Measurements from ENCODE around the gene RPL22L1. TPM values are rescaled to one million over a fixed set of nuclear protein-coding genes. Genes with fewer than 3 reads are reported as not detected.
"Not testable (repeated sequence)": the region's sequence is repeated elsewhere in the genome, so short reads cannot be mapped to it uniquely, and the experiment has no call there.

RPL22L1 gene
- total RNA-seq, 1 donor from 2014 or later: 323 TPM

DNA sequence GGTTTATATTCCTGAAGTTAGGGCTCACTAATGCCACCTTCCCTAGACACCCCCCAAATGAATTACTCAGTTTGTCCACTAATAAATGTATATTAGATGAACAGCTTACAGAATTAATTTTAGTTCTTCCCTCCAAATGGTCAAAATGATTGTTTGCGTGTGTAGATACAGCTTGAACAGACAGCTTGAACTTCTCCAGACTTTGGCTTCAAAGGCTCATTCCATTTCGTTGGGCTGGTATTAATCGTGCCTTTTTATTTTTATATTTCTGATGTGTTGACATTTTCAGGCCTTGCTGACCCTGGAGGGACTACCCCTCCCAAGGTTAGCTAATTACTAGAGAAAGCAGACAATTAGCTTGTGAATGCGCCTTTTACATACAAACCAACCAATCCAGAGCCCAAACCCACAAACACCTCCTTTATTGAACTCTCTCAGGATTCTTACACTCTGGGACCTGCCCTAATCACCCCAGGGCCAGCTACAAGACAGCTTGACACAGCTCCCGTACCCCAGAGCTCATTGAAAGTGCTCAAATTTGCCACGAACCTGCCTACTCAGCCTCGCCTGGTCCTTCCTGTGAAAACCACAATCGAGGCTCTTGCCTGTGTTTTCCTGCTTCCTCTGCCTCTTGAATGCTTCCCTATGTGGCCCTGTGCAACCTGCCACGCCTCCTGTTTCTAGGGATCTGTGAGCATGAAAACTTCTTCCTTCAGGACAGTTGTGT lies 40.3 kb downstream of the RPL22L1 start:
- Histone ChIP-seq H3K4me3 (ENCODE audit: low read depth, low read length) (no peak overlapping the region), H3K36me3 (ENCODE audit: control insufficient read depth, insufficient read depth, low read length) (no peaks in the 10 kb centered on the region), H3K27me3 (ENCODE audit: control insufficient read depth, insufficient read depth, low read length) (no peaks in the 10 kb centered on the region)
- no peak for DNase-seq (ENCODE audit: low read depth)
- TF ChIP-seq, protein P1, sequence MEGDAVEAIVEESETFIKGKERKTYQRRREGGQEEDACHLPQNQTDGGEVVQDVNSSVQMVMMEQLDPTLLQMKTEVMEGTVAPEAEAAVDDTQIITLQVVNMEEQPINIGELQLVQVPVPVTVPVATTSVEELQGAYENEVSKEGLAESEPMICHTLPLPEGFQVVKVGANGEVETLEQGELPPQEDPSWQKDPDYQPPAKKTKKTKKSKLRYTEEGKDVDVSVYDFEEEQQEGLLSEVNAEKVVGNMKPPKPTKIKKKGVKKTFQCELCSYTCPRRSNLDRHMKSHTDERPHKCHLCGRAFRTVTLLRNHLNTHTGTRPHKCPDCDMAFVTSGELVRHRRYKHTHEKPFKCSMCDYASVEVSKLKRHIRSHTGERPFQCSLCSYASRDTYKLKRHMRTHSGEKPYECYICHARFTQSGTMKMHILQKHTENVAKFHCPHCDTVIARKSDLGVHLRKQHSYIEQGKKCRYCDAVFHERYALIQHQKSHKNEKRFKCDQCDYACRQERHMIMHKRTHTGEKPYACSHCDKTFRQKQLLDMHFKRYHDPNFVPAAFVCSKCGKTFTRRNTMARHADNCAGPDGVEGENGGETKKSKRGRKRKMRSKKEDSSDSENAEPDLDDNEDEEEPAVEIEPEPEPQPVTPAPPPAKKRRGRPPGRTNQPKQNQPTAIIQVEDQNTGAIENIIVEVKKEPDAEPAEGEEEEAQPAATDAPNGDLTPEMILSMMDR (IDR thresholded peaks at IDR 0.05; ENCODE audit: insufficient read depth, low read length, poor library complexity, severe bottlenecking): no peak

DNA sequence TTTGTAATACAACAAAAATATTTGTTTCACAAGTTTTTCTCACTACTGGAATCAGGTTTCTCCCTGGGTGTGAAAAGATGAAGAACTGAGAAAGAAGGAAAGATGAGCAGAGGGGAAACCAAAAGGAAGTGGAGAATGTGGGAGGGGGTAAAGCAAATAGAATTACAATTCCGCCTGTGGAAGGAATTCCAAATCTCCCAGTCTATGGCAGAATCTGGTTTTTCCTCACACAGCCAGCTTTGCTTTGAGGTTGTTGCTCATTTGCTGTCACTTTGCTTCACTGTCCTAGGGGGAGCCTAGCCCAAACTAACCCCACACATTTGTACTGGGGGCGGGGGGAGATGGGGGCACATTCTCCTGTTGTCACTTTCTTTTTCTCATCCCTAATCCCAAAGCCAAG lies 43.9 kb downstream of the RPL22L1 start:
- DNase-seq (ENCODE audit: low read depth): no peak
- Histone ChIP-seq H3K36me3 (ENCODE audit: control insufficient read depth, insufficient read depth, low read length) (no peaks in the 10 kb centered on the region), H3K27me3 (ENCODE audit: control insufficient read depth, insufficient read depth, low read length) (no peaks in the 10 kb centered on the region), H3K4me3 (ENCODE audit: low read depth, low read length) (no peak overlapping the region)
- TF ChIP-seq, protein P1 (IDR thresholded peaks at IDR 0.05; ENCODE audit: insufficient read depth, low read length, poor library complexity, severe bottlenecking): no peak

DNA sequence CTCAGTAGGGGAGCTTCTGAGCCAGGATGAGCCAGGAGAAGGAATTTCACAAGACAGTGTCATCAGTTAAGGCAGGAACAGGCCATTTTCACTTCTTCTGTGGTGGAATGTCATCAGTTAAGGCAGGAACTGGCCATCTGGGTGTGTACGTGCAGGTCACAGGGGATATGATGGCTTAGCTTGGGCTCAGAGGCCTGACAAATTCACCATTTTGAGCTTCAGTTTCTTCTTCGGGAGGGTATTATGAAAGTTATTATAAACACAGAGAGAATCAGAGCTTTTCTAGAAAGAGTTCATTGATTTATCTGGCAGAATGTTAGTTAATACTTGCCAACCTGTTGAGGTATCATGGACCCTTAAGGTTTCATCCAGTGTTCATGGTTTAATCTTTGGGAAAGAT lies 46.4 kb downstream of the RPL22L1 start:
- not testable (repeated sequence) for DNase-seq (ENCODE audit: low read depth); H3K36me3 ChIP-seq (ENCODE audit: control insufficient read depth, insufficient read depth, low read length); H3K27me3 ChIP-seq (ENCODE audit: control insufficient read depth, insufficient read depth, low read length); H3K4me3 ChIP-seq (ENCODE audit: low read depth, low read length)

DNA sequence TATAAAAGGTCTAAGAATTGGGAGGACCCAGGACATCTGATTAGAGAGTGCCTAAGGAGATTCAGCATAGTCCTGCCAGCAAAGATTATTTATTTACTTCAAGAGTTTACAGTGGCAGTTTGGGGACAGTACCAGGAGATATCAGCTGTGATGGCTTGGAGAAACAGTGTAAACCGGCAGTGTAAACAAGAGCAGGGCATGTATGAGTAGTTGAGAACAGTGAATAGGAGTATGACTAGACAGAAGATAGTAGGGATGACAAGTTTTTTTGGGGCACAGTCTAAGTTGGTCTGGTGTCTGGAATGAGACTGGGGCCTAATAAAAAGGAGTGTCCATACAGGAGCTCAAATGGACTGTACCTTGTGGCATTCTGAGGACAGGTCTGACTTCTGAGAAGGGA lies 51.7 kb downstream of the RPL22L1 start:
- not testable (repeated sequence) for H3K36me3 ChIP-seq (ENCODE audit: control insufficient read depth, insufficient read depth, low read length); H3K27me3 ChIP-seq (ENCODE audit: control insufficient read depth, insufficient read depth, low read length); DNase-seq (ENCODE audit: low read depth); H3K4me3 ChIP-seq (ENCODE audit: low read depth, low read length)

DNA sequence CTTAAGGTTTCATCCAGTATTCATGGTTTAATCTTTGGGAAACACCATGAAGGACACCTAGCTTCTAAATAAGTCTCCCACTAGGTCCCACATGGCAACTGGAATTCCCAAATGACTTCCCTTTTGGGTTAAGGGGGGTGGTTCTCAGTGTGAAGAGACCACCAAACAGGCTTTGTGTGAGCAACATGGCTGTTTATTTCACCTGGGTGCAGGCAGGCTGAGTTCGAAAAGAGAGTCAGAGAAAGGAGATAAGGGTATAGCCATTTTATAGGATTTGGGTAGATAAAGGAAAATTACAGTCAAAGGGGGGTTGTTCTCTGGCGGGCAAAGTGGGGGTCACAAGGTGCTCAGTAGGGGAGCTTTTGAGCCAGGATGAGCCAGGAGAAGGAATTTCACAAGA lies 52.5 kb downstream of the RPL22L1 start:
- H3K27me3 ChIP-seq (ENCODE audit: control insufficient read depth, insufficient read depth, low read length): not testable (repeated sequence)

DNA sequence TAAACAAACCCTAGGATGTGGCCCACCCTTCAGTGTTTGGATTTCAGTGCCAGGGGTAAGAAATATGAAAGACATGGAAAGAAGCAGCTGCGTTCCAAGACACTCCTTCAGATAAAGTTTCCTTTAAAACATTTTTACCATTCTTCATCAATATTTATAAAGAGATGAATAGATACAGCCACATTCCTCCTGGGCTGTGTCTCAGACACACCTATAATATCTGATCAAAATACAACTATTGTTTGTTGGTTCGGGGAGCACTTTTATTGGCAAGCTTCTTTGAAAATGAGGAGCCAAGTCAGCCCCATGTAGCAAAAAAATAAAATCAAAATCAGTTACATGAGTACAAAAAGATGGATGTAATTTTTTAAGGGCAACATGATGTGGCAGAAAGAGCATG lies 53.2 kb downstream of the RPL22L1 start:
- Histone ChIP-seq H3K36me3 (ENCODE audit: control insufficient read depth, insufficient read depth, low read length) (no peaks in the 10 kb centered on the region), H3K4me3 (ENCODE audit: low read depth, low read length) (no peak overlapping the region), H3K27me3 (ENCODE audit: control insufficient read depth, insufficient read depth, low read length) (no peaks in the 10 kb centered on the region)
- TF ChIP-seq, protein P1 (IDR thresholded peaks at IDR 0.05; ENCODE audit: insufficient read depth, low read length, poor library complexity, severe bottlenecking): no peak
- no peak for DNase-seq (ENCODE audit: low read depth)

More for the DNA sequence above, 52.5 kb downstream of the RPL22L1 start:
- H3K4me3 ChIP-seq (ENCODE audit: low read depth, low read length); H3K36me3 ChIP-seq (ENCODE audit: control insufficient read depth, insufficient read depth, low read length); DNase-seq (ENCODE audit: low read depth): not testable (repeated sequence)

DNA sequence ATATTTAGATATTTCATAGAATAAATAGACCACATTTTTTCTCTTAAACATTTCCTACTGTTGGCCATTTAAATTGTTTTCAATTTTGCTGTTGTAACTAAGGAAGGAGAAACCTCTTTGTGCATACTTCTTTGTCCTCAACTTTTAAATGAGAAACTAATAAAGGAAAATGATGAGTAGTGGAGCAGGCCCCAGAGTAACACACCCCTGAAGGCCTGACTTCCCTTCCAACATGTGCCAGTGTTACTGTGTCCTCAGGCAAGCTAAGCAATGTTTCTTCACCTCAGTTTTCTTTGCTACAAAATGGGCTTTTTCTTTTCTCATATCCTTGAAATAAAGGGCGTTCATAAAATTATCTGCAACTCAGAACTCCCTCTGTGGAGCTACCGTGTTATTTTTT lies 53.7 kb downstream of the RPL22L1 start:
- TF ChIP-seq, protein P1 (IDR thresholded peaks at IDR 0.05; ENCODE audit: insufficient read depth, low read length, poor library complexity, severe bottlenecking): no peak
- Histone ChIP-seq H3K36me3 (ENCODE audit: control insufficient read depth, insufficient read depth, low read length) (no peaks in the 10 kb centered on the region), H3K4me3 (ENCODE audit: low read depth, low read length) (no peak overlapping the region), H3K27me3 (ENCODE audit: control insufficient read depth, insufficient read depth, low read length) (no peaks in the 10 kb centered on the region)
- DNase-seq (ENCODE audit: low read depth): no peak
